Stomach (tissue), 9 donors: Measurements from ENCODE around the gene IQCH. TPM values are rescaled to one million over a fixed set of nuclear protein-coding genes. Genes with fewer than 3 reads are reported as not detected.
"Not testable (repeated sequence)": the region's sequence is repeated elsewhere in the genome, so short reads cannot be mapped to it uniquely, and the experiment has no call there.

Experiments used
- DNase-seq, 2 donors: peaks; one replicate each; pipeline versions ENCODE4 v3.0.0 to v3.0.0-alpha.2; 2013 to 2019
- H3K27ac ChIP-seq, 5 donors: fragments of 200-600 bp in 4 of 5; sonication (generic) in 4 of 5; one replicate each; pipeline ENCODE4 v1.5.1; 2013 to 2019; ENCODE audit warnings: mild to moderate bottlenecking in 1 of 5, moderate library complexity in 1 of 5
- H3K27me3 ChIP-seq, 3 donors: fragments of 200-600 bp; sonication (generic); one replicate each; pipeline ENCODE4 v1.5.1; 2017 to 2019; ENCODE audit warnings: mixed run types in 1 of 3
- H3K36me3 ChIP-seq, 4 donors: fragments of 200-600 bp; sonication (generic); 1 replicate in 3 of 4; 2 replicates in 1 of 4; pipeline ENCODE4 v1.5.1; 2016 to 2019
- H3K4me1 ChIP-seq, 4 donors: fragments of 200-600 bp; sonication (generic); one replicate each; pipeline ENCODE4 v1.5.1; 2016 to 2019
- H3K4me3 ChIP-seq, 4 donors: fragments of 200-600 bp; sonication (generic) in 3 of 4; one replicate each; pipeline ENCODE4 v1.5.1; 2016 to 2019; ENCODE audit warnings: mild to moderate bottlenecking in 1 of 4
- H3K9me3 ChIP-seq, 4 donors: fragments of 200-600 bp; sonication (generic); one replicate each; pipeline ENCODE4 v1.5.1; 2016 to 2019
- EP300 ChIP-seq: sonication (generic); formaldehyde crosslinking; IDR thresholded peaks from one replicate; pipeline ENCODE4 v1.6.1; 2017; ENCODE audit warnings: antibody characterized with exemption
- POLR2A ChIP-seq, 4 donors: fragments of 450-650 bp; IDR thresholded peaks; one replicate each; pipeline ENCODE4 v1.6.1; 2016; ENCODE audit warnings: antibody characterized with exemption in 4 of 4, control low read depth in 2 of 4, mild to moderate bottlenecking in 1 of 4, moderate library complexity in 1 of 4
- POLR2AphosphoS5 ChIP-seq, 3 donors: sonication (generic); formaldehyde crosslinking; IDR thresholded peaks; one replicate each; pipeline ENCODE4 v1.6.1; 2016; ENCODE audit warnings: antibody characterized with exemption in 3 of 3
- WGBS, 5 donors: extraction: QIAGEN DNeasy Blood & Tissue Kit in 3 of 5; methylation state at CpG; one replicate each; pipeline versions ENCODE4 v1.1.5 to v1.1.7; 2013 to 2018; 5-methylcytosine and 5-hydroxymethylcytosine counted together
- intact Hi-C: fragments of 100-400 bp; cut with DNase I; formaldehyde crosslinking; loops from one replicate; pipeline ENCODE4 v1.15.1; 2023; ENCODE audit warnings: low total_unique reads
- polyA plus RNA-seq, 3 donors: library from polyadenylated mRNA; stranded (reverse); fragments of 200-250 nt; gene quantifications; one replicate each; pipeline ENCODE4 v1.2.3, GENCODE V29; 2013
- total RNA-seq, 5 donors: library from RNA; depleted of rRNA; stranded (reverse); fragments of >200 nt; gene quantifications; one replicate each; pipeline versions ENCODE4 v1.1.0 to v1.2.3, GENCODE V29; 2014 to 2016
- TF ChIP-seq, protein P1 (sequence below), 7 experiments: fragments of 450-650 bp in 4 of 7; fragments of 200-600 bp in 3 of 7; sonication (generic) in 3 of 7; IDR thresholded peaks; one replicate each; pipeline ENCODE4 v1.5.1; 2016 to 2019; ENCODE audit warnings: antibody characterized with exemption in 7 of 7, control low read depth in 2 of 7, mild to moderate bottlenecking in 1 of 7
- donor health status: healthy with polysubstance abuse.
- donor health status: Bipolar disorder and iron deficiency.
- donor health status: healthy.

Gene IQCH
- total and polyA plus RNA-seq, 8 donors = 0.25 to 9.4 (median 1.7) TPM; not detected in 1

DNA sequence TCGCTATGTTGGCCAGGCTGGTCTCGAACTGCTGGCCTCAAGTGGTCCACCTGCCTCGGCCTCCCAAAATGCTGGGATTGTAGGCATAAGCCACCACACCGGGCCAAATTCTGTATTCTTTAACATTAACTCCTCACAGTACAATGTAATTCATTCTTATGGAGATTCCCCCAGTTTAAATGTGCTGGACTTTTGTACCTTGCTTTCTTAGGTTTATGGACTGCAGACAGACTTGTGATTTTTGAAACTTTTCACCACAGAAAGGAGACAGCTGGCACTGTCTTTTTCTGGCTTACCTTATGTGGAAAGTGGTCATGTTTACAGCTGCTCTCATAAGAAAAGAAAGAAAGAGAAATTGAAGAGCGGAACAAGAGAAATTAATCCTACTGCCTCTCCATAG is 103.8 kb downstream of the IQCH start:
- TF ChIP-seq, protein P1, sequence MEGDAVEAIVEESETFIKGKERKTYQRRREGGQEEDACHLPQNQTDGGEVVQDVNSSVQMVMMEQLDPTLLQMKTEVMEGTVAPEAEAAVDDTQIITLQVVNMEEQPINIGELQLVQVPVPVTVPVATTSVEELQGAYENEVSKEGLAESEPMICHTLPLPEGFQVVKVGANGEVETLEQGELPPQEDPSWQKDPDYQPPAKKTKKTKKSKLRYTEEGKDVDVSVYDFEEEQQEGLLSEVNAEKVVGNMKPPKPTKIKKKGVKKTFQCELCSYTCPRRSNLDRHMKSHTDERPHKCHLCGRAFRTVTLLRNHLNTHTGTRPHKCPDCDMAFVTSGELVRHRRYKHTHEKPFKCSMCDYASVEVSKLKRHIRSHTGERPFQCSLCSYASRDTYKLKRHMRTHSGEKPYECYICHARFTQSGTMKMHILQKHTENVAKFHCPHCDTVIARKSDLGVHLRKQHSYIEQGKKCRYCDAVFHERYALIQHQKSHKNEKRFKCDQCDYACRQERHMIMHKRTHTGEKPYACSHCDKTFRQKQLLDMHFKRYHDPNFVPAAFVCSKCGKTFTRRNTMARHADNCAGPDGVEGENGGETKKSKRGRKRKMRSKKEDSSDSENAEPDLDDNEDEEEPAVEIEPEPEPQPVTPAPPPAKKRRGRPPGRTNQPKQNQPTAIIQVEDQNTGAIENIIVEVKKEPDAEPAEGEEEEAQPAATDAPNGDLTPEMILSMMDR (IDR thresholded peaks at IDR 0.05) = no peak
- H3K4me3 ChIP-seq = no peak overlapping the region
- peaks cover 0 to 6% (median 2%) of the 10 kb centered on the region in 4 donors for H3K4me1 ChIP-seq
- intact Hi-C loops = no loop called here
- H3K27ac ChIP-seq = no peak overlapping the region
- peaks cover 0 to 2% (median 0%) of the 10 kb centered on the region in 4 donors for H3K9me3 ChIP-seq
- DNase-seq = no peak
- H3K27me3 ChIP-seq = no peaks in the 10 kb centered on the region
- H3K36me3 ChIP-seq = no peaks in the 10 kb centered on the region
- WGBS, 5 donors = 89 to 93% (median 90%) methylated on average over 5 of the region's 5 CpGs

DNA sequence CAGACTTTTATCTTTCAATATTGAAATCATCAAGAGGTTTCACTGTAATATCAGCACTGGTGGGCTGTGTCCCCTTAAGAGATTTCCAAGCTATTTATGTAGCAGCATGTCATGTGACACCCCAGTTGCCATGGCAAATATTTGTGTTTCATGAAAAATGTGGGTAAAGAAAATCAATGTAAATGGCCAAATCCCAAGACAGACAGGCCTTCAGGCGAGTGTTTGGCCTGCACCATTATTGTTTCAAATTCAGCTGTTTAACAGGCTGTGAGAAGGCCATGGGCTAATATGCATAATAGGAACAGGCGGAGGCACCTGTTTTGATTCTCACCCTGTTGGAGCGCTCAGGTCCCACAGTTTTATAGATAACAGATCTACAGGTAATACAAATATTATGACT is 104.2 kb downstream of the IQCH start:
- H3K9me3 ChIP-seq = no peaks in the 10 kb centered on the region
- H3K27ac ChIP-seq = no peak overlapping the region
- H3K4me3 ChIP-seq = no peak overlapping the region
- DNase-seq = peak in 1 of 2 donors; percentile 49
- peaks cover 0 to 6% (median 2%) of the 10 kb centered on the region in 4 donors for H3K4me1 ChIP-seq
- H3K27me3 ChIP-seq = no peaks in the 10 kb centered on the region
- 54 to 72% (median 66%) methylated on average over 3 of the region's 3 CpGs for WGBS, 5 donors
- intact Hi-C loops = no loop called here
- H3K36me3 ChIP-seq = no peaks in the 10 kb centered on the region
- TF ChIP-seq POLR2A (IDR thresholded peaks at IDR 0.05) = no peak
- TF ChIP-seq EP300 = no peak
- TF ChIP-seq, protein P1 (IDR thresholded peaks at IDR 0.05) = no peak
- TF ChIP-seq POLR2AphosphoS5 (IDR thresholded peaks at IDR 0.05) = no peak

DNA sequence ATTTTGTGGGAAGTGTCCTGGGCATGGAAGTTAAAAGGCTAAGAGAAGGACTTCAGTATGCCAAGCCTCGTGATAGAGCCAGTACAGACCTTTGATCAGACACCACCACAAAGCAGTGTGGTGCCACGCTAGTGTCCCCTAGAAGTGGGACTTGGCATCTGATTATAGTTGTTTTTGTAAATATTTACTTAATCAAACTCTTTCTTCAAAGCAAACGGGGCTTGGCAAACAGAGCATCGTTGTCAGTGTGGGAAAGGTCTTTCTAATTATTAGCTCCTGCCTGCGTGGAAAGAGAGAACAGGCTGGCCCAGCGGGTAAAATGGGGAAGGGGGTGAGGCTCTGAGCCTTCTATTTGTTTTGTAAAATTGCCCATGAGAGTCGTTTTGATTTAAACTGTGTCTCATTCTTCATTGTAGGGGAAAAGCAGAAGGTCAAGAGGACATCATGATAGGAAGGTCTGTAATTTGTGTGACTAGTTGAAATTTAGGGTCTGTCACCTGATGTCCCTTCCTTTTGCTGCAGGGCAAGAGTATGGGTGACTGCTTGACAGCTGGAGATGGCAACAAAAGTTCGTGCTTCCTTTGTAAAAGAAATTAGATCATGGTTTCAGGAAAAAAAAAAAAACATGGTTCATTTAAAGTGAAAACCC is 105.0 kb downstream of the IQCH start:
- peaks cover 0 to 6% (median 2%) of the 10 kb centered on the region in 4 donors for H3K4me1 ChIP-seq
- TF ChIP-seq EP300 = no peak
- TF ChIP-seq, protein P1 (IDR thresholded peaks at IDR 0.05) = no peak
- 36 to 52% (median 49%) methylated on average over 8 of the region's 8 CpGs for WGBS, 5 donors
- H3K9me3 ChIP-seq = no peaks in the 10 kb centered on the region
- intact Hi-C loops = no loop called here
- H3K27me3 ChIP-seq = no peaks in the 10 kb centered on the region
- no peak overlapping the region for H3K27ac ChIP-seq
- H3K36me3 ChIP-seq = no peaks in the 10 kb centered on the region
- H3K4me3 ChIP-seq = no peak overlapping the region
- peak in 1 of 2 donors; percentile 12 for DNase-seq

DNA sequence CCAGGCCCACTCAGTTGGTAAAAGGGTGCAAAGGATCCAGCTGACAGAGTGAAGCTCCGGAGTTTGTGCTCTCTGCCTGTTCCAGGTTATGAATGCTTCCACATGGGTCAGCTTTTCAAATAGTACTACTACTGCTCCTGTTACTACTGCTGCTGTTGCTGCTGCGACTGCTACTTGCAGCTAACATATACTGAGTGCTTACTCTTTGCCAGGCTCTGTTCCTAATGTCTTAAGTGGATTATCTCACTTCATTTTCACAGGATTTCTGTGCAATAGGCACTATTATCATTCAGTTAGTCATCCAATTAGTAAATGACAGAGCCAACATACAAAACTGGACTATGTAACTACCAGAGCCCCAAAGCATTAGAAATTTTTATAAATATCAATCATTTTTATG is 106.5 kb downstream of the IQCH start:
- Histone ChIP-seq H3K36me3 (no peaks in the 10 kb centered on the region), H3K27ac (no peak overlapping the region), H3K27me3 (no peaks in the 10 kb centered on the region), H3K4me1 (peaks cover 0 to 6% (median 2%) of the 10 kb centered on the region in 4 donors), H3K9me3 (no peaks in the 10 kb centered on the region), H3K4me3 (no peak overlapping the region)
- TF ChIP-seq EP300 = no peak
- no peak for TF ChIP-seq POLR2AphosphoS5 (IDR thresholded peaks at IDR 0.05)
- no peak for TF ChIP-seq POLR2A (IDR thresholded peaks at IDR 0.05)
- TF ChIP-seq, protein P1 (IDR thresholded peaks at IDR 0.05) = no peak
- 84 to 97% (median 93%) methylated on average over 2 of the region's 2 CpGs for WGBS, 5 donors
- intact Hi-C loops = no loop called here
- no peak for DNase-seq

DNA sequence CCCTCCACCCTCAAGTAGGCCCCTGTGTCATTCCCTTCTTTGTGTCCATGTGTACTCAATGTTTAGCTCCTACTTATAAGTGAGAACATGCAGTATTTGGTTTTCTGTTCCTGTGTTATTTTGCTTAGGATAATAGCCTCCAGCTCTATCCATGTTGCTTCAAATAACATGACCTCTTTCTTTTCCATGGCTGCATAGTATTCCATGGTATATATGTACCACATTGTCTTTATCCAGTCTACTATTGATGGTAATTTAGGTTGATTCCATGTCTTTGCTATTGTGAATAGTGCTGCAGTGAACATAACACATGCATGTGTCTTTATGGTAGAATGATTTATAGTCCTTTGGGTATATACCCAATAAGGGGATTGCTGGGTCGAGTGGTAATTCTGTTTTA is 109.1 kb downstream of the IQCH start:
- H3K4me1 ChIP-seq, H3K36me3 ChIP-seq, H3K27me3 ChIP-seq, H3K9me3 ChIP-seq, intact Hi-C loops, H3K27ac ChIP-seq, DNase-seq, H3K4me3 ChIP-seq: not testable (repeated sequence)
- 41 to 90% (median 43%) methylated on average over 1 of the region's 1 CpG for WGBS, 5 donors
